IPS-11a (cell line): ENCODE results near the gene AGO3.
"Not testable (repeated sequence)": the region's sequence is repeated elsewhere in the genome, so short reads cannot be mapped to it uniquely, and the experiment has no call there.

Experiments used
- H3K4me3 ChIP-seq: one replicate; pipeline ENCODE4 v1.5.1; 2013; ENCODE audit warnings: low read depth, low read length, control low read depth

The AGO3 gene

GRCh38 chr1:35930593-35931445, at the start of gene AGO3:
Gene AGO3, plus strand, starts transcription at chr1:35931105. Its CDS starts 322 bp downstream, at chr1:35931427.
- peak within 1 kb of the TSS; percentile 99 for H3K4me3 ChIP-seq

GRCh38 chr1:35881850-35882273, 49.0 kb upstream of the AGO3 start:
- no peak overlapping the region for H3K4me3 ChIP-seq

- H3K4me3 ChIP-seq = peak overlapping the region; percentile 18
Measured at GRCh38 chr1:35882586-35882944, 48.3 kb upstream of the AGO3 start.

GRCh38 chr1:35882945-35883634, 47.8 kb upstream of the AGO3 start, which contains the start of gene AGO1:
Gene AGO1, plus strand, starts transcription at chr1:35883209. Its CDS starts 213 bp downstream, at chr1:35883422.
- peak within 1 kb of the TSS; percentile 95 for H3K4me3 ChIP-seq

- peak overlapping the region; percentile 95 for H3K4me3 ChIP-seq
Measured at GRCh38 chr1:35883635-35884101, 47.2 kb upstream of the AGO3 start.

GRCh38 chr1:35884934-35885333, 46.0 kb upstream of the AGO3 start:
- no peak overlapping the region for H3K4me3 ChIP-seq

GRCh38 chr1:35885961-35886558, 44.8 kb upstream of the AGO3 start:
- H3K4me3 ChIP-seq = peak overlapping the region; percentile 30

- H3K4me3 ChIP-seq = peak overlapping the region; percentile 30
Measured at GRCh38 chr1:35886577-35887431, 44.1 kb upstream of the AGO3 start.

- H3K4me3 ChIP-seq = no peak overlapping the region
Measured at GRCh38 chr1:35887508-35887907, 43.4 kb upstream of the AGO3 start.

GRCh38 chr1:35888255-35888654, 42.6 kb upstream of the AGO3 start:
- H3K4me3 ChIP-seq = no peak overlapping the region

GRCh38 chr1:35888981-35889380, 41.9 kb upstream of the AGO3 start:
- H3K4me3 ChIP-seq = not testable (repeated sequence)

GRCh38 chr1:35893051-35893879, 37.6 kb upstream of the AGO3 start:
- H3K4me3 ChIP-seq = no peak overlapping the region

- H3K4me3 ChIP-seq = no peak overlapping the region
Measured at GRCh38 chr1:35894183-35894582, 36.7 kb upstream of the AGO3 start.

GRCh38 chr1:35894656-35895055, 36.2 kb upstream of the AGO3 start:
- no peak overlapping the region for H3K4me3 ChIP-seq

- no peak overlapping the region for H3K4me3 ChIP-seq
Measured at GRCh38 chr1:35899941-35900340, 31.0 kb upstream of the AGO3 start.

GRCh38 chr1:35901235-35901634, 29.7 kb upstream of the AGO3 start:
- H3K4me3 ChIP-seq = no peak overlapping the region

GRCh38 chr1:35902671-35903070, 28.2 kb upstream of the AGO3 start:
- H3K4me3 ChIP-seq = no peak overlapping the region

GRCh38 chr1:35914717-35915116, 16.2 kb upstream of the AGO3 start:
- no peak overlapping the region for H3K4me3 ChIP-seq

GRCh38 chr1:35915693-35916092, 15.2 kb upstream of the AGO3 start:
- no peak overlapping the region for H3K4me3 ChIP-seq

GRCh38 chr1:35923791-35924221, 7.1 kb upstream of the AGO3 start:
- no peak overlapping the region for H3K4me3 ChIP-seq
